ENCODE measurements around the gene NOTUM. TPM values are rescaled to one million over a fixed set of nuclear protein-coding genes. Genes with fewer than 3 reads are reported as not detected.

NOTUM gene
- total RNA-seq, 4 donors from 2014 or later = 0.89 to 3.5 (median 2.1) TPM

DNA sequence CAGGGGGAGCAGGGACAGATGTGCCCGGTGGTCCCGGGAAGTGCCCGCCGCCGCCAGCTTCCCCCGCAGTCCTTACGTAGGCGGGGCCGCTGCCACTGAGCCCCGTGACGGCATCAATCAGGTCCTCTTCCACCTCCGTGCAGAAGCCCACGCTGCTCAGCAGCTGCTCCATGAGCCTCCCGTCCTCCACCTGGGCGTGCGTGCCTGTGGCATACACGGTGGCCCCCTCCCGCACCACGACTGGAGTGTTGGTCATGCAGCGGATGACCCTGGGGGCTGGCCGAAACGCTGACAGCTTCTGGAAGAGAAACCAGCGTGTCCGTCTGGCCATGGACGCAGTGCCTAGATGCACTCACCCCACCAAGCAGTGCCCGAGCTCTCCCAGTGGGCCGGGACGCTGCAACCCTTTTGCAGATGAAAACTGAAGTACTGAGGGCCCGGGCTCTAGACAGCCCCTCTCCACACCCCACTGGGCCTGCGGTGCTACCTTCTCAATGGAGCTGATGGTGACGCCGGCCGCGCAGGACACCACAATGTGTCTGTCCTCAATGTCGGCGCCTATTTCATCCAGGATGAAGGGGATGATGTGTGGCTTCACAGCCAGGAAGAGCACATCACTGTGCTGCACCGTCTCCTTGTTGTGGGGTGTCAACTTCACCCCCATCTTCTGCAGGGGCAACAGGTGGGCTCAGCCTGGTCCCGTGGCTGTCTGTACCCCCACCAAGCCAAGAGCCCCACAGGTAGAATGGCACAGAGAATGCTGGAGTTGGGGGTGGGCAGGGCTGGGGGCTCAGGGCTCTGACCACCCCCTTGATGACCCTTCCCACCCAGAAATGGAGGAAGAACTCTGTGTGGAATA lies 25.9 kb downstream of the NOTUM start:
- no peak for DNase-seq (ENCODE audit: low spot score in 2 of 2)
- 93 to 94% methylated on average over 25 to 32 of the region's 38 CpGs for WGBS, 2 donors
- TF ChIP-seq POLR2A (IDR thresholded peaks at IDR 0.05) = no peak
- TF ChIP-seq, protein P1, sequence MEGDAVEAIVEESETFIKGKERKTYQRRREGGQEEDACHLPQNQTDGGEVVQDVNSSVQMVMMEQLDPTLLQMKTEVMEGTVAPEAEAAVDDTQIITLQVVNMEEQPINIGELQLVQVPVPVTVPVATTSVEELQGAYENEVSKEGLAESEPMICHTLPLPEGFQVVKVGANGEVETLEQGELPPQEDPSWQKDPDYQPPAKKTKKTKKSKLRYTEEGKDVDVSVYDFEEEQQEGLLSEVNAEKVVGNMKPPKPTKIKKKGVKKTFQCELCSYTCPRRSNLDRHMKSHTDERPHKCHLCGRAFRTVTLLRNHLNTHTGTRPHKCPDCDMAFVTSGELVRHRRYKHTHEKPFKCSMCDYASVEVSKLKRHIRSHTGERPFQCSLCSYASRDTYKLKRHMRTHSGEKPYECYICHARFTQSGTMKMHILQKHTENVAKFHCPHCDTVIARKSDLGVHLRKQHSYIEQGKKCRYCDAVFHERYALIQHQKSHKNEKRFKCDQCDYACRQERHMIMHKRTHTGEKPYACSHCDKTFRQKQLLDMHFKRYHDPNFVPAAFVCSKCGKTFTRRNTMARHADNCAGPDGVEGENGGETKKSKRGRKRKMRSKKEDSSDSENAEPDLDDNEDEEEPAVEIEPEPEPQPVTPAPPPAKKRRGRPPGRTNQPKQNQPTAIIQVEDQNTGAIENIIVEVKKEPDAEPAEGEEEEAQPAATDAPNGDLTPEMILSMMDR (IDR thresholded peaks at IDR 0.05) = no peak

DNA sequence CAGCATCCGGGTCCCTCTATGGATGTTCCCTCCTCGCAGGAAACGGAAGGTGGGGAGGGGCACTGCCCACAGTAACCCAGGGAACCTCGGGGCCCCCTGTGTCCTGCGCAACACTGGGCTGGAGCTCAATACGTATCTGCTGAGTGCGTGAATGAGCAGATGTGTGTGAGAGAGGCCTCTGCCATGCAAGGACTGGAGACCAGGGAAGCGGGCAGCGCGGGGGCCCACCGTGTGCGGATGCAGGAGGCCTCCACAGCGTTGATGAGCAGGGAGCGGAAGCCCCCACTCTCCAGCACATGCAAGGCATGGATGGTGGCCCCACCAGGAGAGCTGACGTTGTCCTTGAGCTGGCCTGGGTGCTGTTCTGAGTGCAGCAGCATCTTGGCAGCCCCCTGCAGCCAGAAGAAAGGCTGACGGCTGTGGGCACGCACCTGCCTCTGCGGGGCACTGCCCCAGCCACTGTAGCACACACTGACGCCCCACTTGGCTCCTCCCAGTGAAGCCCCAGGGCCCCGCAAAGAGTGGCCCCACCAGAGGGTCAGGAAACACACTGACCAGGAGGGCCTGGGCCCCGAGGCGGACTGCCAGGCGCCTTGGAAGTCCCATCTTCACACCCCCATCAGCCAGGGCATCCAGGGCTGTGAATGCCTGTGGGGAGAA lies 26.8 kb downstream of the NOTUM start:
- H3K4me3 ChIP-seq (ENCODE audit: low read depth, poor library complexity, severe bottlenecking) = no peak overlapping the region
- DNase-seq (ENCODE audit: low spot score in 2 of 2) = no peak
- TF ChIP-seq, protein P1 (IDR thresholded peaks at IDR 0.05) = no peak
- no peak for TF ChIP-seq POLR2A (IDR thresholded peaks at IDR 0.05)
- 81 to 87% methylated on average over 18 to 22 of the region's 23 CpGs for WGBS, 2 donors
- intact Hi-C loops (cut with DNase I; ENCODE audit: low total_unique reads) = no loop called here

More for the DNA sequence above, 25.9 kb downstream of the NOTUM start:
- no peak overlapping the region for H3K4me3 ChIP-seq (ENCODE audit: low read depth, poor library complexity, severe bottlenecking)
- intact Hi-C loops (cut with DNase I; ENCODE audit: low total_unique reads) = no loop called here

DNA sequence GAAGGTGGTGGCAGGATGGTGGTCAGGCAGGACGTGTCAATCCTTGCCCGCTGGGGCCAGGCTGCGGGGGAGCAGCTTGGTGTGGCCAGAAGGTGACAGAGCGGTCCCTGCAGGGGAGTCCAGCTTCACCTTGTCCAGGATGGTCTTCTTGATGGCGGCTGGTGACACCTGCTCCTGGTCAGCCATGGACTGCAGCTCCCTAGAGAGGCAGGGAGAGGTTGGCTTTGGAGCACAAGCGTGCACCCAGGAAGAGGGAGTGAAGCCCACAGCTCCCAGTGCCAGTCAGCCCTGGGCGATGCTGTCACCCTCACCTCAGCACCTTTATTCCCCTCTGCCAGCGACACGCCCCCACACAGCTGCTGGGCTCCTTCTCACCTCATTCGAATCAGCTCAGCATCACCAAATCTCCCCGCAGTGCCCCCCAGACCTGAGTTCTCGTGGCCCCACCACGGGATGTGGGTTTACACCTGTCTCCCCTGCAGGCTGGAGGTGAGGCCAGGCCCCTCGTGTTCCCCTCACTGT lies 27.7 kb downstream of the NOTUM start:
- no peak overlapping the region for H3K4me3 ChIP-seq (ENCODE audit: low read depth, poor library complexity, severe bottlenecking)
- TF ChIP-seq, protein P1 (IDR thresholded peaks at IDR 0.05) = no peak
- no peak for TF ChIP-seq POLR2A (IDR thresholded peaks at IDR 0.05)
- intact Hi-C loops (cut with DNase I; ENCODE audit: low total_unique reads) = no loop called here
- 84 to 88% methylated on average over 14 of the region's 14 CpGs for WGBS, 2 donors
- no peak for DNase-seq (ENCODE audit: low spot score in 2 of 2)

DNA sequence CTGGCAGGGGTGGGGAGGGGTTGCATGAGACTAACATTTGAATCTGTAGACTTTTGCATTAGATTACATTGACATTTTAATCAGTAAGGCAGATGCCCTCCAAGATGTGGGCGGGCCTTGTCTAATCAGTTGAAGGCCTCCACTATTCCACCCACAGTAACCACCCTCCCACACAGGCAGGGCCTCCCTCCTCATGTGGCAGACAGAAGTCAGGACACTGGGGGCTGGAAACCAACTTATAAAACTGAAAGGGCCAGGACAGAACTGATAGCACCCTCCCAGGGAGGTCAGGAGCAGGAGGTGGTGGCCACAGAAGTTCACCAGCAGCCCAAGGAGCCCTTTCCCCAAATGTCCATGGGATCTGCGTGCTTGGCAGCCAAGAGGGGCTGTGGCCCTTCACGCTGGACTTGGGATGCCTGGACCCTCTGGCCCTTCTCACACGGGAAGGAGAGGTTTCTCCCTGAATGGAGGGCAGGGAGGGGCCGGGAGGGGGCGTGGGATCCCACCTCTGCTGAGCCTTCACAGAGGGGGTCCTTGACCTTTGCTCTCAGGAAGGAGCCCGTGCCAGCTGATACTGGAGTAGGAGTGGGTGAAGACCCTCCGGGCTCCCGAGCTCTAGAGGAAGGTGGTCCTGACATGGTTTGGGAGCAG lies 28.5 kb downstream of the NOTUM start:
- 92 to 94% methylated on average over 8 of the region's 9 CpGs for WGBS, 2 donors
- no peak for TF ChIP-seq POLR2A (IDR thresholded peaks at IDR 0.05)
- TF ChIP-seq, protein P1 (IDR thresholded peaks at IDR 0.05) = no peak
- no peak overlapping the region for H3K4me3 ChIP-seq (ENCODE audit: low read depth, poor library complexity, severe bottlenecking)
- intact Hi-C loops (cut with DNase I; ENCODE audit: low total_unique reads) = no loop called here
- DNase-seq (ENCODE audit: low spot score in 2 of 2) = no peak

DNA sequence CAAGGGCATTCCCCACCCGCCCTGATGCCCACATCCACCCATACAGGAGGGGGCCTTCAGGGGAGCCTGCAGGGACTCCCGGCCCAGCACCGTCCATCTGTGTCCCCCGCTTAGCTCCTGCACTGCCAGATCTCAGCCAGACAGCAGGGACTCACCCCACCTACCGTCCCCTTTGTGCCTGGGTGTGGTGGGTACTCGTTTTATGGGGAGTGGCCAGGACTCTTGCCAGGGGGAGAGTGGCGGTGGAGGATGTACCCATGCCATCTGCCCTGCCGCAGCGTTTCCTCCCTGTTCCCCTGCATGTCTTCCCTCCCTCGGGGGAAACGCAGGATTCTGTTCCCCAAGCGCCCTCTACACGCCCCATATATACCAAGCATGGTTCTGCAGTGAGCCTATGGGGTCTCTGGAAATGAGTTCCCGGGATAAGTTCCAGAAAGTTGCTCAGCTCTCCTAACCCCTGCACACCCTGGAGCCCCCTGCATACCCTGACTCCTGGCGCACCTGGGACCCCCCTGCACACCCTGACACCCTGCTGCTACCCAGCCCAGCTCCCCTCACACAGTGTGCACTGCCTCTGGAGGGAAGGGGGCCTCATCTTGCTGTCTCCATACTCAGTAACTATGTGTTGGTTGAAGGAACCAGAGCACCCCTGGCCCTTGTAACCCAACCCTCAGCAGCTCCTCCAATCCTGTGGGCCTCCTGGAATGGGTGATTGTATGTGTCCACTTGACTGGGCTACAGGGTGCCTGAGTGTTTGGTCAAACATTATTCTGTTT lies 29.2 kb downstream of the NOTUM start:
- no peak for TF ChIP-seq POLR2A (IDR thresholded peaks at IDR 0.05)
- TF ChIP-seq, protein P1 (IDR thresholded peaks at IDR 0.05) = no peak
- 17 to 21% methylated on average over 13 to 14 of the region's 15 CpGs for WGBS, 2 donors
- intact Hi-C loops (cut with DNase I; ENCODE audit: low total_unique reads) = no loop called here
- no peak overlapping the region for H3K4me3 ChIP-seq (ENCODE audit: low read depth, poor library complexity, severe bottlenecking)
- DNase-seq (ENCODE audit: low spot score in 2 of 2) = no peak
